Measurements from ENCODE around the gene SLC6A19.

SLC6A19 gene

GRCh38 chr5:1181451-1182359, 19.7 kb upstream of the SLC6A19 start:
- DNase-seq = no peak

DNA sequence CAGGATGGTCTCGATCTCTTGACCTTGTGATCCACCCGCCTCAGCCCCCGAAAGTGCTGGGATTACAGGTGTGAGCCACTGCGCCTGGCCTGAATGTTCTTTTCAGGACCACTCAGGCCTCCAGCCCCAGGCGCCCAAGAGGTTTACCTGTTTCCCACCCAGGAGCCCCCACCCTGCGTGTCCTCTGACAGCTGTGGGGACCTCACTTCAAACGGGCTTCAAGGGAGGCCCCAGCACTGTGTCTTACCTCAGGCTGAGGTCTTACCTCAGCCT, 19.1 kb upstream of the SLC6A19 start:
- no peak for DNase-seq

GRCh38 chr5:1182633-1183423, 18.6 kb upstream of the SLC6A19 start:
- DNase-seq = no peak

DNA sequence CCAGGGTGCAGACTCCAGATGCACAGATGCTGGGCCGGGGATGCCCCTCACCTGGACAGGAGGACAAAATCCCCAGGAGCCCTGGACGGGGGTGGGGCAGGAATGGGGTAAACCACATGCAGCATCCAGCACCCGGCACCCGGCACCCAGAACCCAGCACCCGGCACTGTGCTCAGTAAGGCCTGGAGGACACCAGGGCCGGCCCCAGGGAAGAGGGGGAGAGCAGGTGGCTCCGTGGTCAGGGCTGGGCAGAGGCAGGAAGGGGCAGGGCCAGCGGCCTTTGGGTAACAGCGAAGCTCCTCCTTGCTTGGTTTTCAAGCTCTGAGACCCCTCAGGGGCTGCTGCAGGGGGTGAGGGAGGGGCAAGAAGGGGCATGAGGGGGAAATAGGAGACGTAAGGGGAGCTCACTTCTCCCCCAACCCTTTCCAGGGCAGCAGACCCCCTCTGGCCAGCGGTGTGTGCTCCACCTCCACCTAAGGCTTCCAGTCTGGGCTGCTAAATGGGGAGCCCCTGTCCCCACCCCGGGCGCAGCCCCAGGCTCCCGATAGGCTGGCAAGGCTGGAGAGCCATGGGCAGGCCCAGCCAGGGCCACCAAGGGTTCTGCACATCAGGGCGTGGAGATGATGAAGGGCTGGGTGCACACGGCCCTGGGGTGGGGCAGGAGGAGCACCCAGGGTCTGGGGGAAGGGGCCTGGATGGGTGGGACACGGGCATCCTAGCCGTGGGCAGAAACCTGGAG, 17.8 kb upstream of the SLC6A19 start:
- DNase-seq = no peak

DNA sequence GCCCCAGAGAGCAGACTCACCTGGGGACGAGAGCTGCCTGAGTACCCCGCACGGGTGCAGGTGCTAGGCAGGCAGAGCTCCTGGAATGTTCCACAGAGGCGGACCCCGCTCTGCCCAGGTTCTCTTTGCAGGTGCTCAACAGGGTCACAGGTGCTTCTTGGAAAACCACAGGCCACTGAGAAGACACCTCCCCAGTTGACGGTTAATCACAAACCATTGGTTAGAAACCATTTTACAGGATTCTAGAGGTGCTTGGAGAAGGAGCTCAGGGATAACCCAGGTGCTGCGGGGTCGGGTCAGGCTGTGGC, 17.3 kb upstream of the SLC6A19 start:
- no peak for DNase-seq

- DNase-seq = no peak
Measured at GRCh38 chr5:1184481-1184880, 16.9 kb upstream of the SLC6A19 start.

DNA sequence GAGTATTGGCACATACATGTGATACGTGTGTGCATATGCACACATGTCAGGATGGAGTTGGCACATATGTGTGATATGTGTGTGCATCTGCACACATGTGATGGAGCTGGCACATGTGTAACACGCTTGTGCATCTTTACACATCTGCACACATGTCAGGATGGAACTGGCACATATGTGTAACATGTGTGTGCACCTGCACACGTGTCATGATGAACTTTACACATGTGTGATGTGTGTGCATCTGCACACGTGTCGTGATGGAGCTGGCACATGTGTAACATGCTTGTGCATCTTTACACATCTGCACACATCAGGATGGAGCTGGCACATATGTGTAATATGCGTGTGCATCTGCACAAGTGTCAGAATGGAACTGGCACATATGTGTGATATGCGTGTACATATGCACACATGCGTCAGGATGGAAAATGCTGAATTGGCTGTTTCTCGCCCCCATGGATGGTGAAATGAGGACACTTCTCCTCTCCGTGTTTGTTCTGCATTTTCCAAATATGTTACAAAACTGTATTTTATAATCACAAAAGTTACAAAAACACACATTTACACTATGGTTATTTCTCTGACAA, 16.3 kb upstream of the SLC6A19 start:
- no peak for DNase-seq

- no peak for DNase-seq
Measured at GRCh38 chr5:1185629-1186350, 15.6 kb upstream of the SLC6A19 start.

DNA sequence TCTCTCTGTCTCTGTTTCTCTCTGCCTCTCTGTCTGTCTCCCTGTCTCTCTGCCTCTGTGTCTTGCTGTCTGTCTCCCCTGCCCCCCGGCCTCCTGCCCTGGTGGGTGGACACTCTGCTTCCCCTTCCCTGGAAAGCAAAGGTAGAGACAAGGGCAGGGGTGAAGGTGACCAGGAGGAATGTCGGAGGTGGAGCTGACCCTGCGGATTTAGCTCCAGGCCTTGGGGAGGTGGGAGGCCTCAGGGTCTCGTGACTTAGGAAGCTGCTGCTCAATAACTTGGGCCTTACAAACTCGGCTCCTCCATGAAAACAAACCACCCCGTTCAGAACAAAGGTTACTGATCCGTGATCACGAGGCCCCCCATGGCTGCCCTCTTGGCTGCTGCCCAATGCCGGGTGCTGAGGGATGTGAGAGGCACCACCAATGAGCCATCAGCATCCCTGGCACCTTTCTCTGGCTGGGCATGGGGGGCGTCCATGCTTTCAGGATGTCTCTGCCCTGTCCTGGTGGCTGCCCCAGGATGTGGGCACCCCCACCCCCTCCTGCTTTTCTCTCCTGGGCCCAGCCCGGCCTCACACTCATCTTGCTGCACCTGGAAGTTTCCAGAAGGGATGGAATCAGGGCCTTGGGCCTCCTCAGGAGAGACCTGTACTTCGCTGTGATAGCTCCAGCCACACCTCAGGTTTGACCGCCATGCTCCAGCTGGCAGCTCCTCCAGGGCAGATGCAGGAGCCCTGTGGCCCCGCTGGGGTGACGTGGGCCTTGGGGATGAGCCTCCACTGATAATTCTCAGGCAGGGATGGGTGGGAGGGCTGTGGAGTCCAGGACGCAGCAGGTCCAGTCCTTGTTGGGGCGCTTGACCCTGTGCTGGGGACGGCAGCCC, 14.8 kb upstream of the SLC6A19 start:
- DNase-seq = no peak

DNA sequence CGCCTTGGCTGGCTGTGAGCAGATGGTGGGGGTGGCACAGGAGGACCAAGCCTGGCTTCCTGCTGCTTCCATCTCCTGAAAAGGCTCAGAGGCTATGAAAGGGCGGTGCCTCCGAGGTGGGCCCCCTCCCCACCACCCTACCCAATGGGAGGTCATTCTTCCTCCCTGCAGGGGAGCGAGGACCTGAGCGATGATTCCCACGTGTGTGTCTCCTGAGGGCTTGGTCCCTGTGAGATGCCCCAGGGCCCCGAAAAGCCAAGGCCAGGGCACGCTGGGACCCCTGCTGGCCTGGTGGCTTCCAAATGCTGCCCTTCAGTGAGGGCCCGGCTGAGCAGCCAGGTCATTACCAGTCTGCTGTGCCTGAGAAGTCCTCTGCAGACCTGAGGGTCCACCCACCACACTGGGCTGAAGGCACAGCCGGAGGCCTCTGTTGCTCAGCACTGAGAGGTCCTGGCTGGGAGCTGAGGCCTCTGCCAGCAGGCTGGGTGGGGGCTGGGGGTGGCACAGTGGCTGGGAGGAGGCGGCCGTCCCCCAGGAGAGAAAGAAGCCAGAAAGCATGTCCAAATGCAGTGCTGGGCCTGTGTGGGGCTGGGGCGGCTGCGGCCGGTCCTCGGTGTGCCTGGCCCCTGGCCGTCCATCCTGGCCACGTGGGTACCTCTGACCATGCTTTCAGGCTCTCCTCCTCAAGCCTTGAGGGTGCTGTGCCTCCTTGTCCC, 14.0 kb upstream of the SLC6A19 start:
- DNase-seq = no peak

GRCh38 chr5:1187950-1188334, 13.5 kb upstream of the SLC6A19 start:
- no peak for DNase-seq

- DNase-seq = no peak
Measured at GRCh38 chr5:1188464-1188863, 12.9 kb upstream of the SLC6A19 start.

DNA sequence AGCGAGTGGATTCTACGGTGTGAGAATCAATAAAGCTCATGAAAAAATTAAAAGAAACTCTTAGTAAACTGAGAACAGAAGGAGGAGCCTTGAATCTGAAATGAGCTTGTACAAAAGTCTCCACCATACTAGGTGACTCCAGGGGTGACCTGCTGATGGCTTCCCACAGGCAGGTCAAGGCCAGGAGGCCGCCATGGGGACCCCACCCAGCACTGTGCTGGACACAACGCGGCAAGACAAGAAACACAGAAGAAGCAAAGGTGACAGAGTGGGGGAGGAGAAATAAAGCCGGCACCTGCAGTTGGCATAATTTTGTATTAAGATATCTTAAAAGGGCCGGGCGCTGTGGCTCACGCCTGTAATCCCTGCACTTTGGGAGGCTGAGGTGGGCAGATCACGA, 12.1 kb upstream of the SLC6A19 start:
- DNase-seq = no peak

DNA sequence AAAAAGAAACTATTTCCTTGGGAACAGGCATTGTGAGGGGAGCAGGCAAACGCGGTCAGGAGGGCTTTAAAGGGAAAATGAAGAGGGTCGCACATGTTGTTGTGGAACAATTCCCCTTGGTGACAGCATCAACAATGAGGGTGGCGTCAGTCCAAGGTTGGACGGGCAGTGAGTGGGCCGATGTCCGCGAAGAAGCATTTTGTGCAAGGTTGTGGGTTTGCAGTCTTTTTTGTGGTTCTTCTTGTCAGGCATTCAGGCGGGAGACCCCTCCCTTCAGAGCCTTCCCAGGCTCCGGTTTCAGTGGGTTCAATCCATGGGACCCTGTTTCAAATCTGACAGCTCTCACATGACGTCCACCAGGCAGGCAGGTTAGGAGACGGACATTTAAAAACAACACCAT, 11.1 kb upstream of the SLC6A19 start:
- no peak for DNase-seq

GRCh38 chr5:1190837-1191239, 10.6 kb upstream of the SLC6A19 start:
- DNase-seq = no peak

- no peak for DNase-seq
Measured at GRCh38 chr5:1192971-1193590, 8.3 kb upstream of the SLC6A19 start.

GRCh38 chr5:1193591-1193985, 7.8 kb upstream of the SLC6A19 start:
- DNase-seq = no peak

DNA sequence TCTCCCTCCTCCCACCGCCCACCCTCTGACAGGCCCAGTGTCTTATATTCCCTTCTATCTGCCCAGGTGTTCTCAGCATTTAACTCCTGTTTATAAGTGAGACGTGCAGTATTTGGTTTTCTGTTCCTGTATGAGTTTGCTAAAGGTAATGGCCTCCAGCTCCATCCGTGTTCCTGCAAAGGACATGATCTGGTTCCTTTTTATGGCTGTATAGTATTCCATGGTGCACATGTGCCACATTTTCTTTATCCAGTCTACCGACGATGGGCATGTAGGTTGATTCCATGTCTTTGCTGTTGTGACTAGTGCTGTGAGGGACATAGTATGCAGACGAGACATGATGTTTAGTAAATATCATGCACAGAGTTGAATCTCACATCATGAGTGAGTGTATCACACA, 7.0 kb upstream of the SLC6A19 start:
- no peak for DNase-seq

DNA sequence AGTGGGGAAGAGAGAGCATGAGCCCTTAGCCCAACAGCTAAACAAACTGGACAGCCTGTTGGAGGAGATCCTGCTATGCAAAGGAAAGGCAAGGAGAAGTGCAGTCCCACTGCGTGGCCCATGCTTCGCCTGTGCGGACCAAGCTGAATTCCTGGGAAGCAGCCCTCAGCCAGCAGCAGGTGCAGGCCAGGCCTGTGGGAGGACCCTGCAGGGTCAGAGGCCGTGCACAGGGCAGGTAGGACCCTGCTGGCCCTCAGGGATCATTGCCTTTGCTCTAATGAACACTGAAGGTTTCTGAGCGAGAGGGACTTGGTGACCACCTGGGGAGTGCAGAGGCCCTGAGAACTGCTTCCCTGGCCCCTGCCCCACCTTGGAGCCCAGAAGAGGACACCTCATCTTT, 6.0 kb upstream of the SLC6A19 start:
- DNase-seq = no peak

DNA sequence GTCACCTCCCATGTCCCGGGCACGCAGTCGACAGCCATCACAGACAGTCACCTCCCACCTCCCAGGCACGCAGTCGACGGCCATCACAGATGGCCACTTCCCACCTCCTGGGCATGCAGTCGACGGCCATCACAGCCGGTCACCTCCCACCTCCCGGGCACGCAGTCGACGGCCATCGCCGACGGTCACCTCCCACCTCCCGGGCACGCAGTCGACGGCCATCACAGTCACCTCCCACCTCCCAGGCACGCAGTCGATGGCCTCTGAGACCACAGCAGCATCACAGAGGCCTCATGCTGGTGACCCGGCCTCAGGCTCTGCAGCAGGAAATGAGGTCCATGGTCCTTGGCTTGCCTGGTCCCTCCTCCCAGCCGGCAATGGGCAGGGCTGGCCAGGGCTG, 5.5 kb upstream of the SLC6A19 start:
- no peak for DNase-seq

- no peak for DNase-seq
Measured at GRCh38 chr5:1196562-1196961, 4.8 kb upstream of the SLC6A19 start.
